ENCODE results near the gene SOWAHB.
"Not testable (repeated sequence)": the region's sequence is repeated elsewhere in the genome, so short reads cannot be mapped to it uniquely, and the experiment has no call there.

The SOWAHB gene

DNA sequence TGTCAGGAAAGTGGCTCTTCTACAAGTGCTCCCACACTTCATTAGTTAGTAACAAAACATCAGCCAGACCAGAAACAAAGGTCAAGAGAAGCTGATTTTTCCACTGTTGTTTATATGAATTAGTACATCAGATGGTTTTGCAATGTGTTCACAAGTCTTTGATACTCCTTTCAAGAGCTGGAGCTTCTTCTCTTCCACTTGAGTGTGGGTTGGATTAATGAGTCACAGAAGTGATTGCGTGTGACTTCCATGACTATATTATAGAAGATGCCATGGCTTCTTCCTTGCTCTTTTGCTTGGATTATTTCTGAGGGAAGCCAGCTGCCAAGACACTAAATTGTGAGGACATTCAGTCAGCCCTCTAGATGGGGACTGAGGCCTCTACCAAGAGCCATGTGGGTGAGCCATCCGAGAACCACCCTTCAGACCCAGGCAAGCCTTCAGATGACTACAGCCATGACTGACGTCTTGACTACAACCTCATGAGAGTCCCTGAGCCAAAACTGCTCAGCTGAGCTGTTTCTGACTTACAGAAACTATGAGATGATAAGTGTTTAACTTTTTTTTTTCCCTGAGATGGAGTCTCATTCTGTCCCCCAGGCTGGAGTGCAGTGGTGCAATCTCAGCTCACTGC is 18.1 kb downstream of the SOWAHB start:
- ATAC-seq, result peak; percentile 66
- no peak for DNase-seq (ENCODE audit: low spot score in 2 of 2)
- Mint-ChIP-seq H3K4me3 (no peak overlapping the region), H3K27ac (no peak overlapping the region), H3K9me3 (no peaks in the 10 kb centered on the region), H3K4me1 (no peaks in the 10 kb centered on the region), H3K36me3 (no peaks in the 10 kb centered on the region)

DNA sequence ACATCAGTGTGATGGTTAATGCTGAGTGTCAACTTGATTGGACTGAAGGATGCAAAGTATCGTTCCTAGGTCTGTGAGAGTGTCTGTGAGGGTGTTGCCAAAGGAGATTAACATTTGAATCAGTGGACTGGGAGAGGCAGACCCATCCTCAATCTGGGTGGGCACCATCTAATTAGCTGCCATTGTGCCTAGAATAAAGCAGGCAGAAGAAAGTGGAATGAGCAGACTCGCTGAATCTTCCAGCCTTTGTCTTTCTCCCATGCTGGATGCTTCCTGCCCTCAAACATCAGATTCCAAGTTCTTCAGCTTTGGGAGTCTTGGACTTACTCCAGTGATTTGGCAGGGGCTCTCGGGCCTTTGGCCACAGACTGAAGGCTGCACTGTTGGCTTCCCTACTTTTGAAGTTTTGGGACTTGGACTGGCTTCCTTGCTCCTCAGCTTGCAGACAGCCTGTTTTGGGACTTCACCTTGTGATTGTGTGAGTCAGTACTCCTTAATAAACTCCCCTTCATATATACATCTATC is 19.2 kb downstream of the SOWAHB start:
- H3K4me1 Mint-ChIP-seq; H3K4me3 Mint-ChIP-seq; H3K36me3 Mint-ChIP-seq; DNase-seq (ENCODE audit: low spot score in 2 of 2); ATAC-seq; H3K27ac Mint-ChIP-seq; H3K9me3 Mint-ChIP-seq: not testable (repeated sequence)

DNA sequence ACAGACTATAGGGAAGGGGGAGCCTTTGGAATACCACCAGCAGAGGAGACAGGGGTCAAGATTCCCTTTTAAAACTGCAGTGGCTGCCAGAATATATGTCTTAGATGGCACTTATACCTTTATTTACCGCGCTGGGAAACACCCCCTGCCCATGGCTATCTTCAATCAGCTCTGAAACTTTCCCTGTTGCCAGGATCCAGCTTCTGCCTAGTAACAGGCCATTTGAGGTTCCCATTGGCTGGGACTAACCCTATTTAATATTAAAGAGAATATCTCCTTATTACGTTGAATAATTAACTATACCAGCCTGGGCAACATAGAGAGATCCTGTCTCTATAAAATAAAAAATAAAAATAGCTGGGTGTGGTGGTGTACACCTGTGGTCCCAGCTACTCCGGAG is 23.8 kb downstream of the SOWAHB start:
- DNase-seq (ENCODE audit: low spot score in 2 of 2) (no peak), ATAC-seq (no peak)
- no peaks in the 10 kb centered on the region for H3K9me3 Mint-ChIP-seq
- no peaks in the 10 kb centered on the region for H3K36me3 Mint-ChIP-seq
- H3K4me3 Mint-ChIP-seq, result no peak overlapping the region
- no peak overlapping the region for H3K27ac Mint-ChIP-seq
- H3K4me1 Mint-ChIP-seq, result peaks cover 5% of the 10 kb centered on the region

DNA sequence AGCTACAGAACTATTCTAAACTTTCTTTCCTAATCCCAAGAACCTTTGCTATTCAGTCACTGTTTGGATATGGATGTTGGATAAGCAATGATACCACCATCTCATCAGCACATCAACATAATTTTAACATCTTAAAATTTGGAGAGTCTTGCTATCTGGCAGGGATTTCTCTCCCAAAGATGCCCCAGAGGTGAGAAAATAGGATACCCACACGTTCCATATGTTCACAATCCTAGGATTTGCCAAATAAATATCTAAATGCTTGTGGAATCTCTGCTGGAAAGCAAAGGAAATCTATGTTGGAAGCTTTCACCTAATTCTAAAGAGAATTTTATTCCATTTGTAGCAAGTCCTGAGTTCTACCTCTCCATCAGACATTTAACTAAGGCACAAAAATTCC is 24.4 kb downstream of the SOWAHB start:
- no peaks in the 10 kb centered on the region for H3K36me3 Mint-ChIP-seq
- ATAC-seq (no peak), DNase-seq (ENCODE audit: low spot score in 2 of 2) (no peak)
- no peaks in the 10 kb centered on the region for H3K9me3 Mint-ChIP-seq
- H3K27ac Mint-ChIP-seq, result no peak overlapping the region
- H3K4me1 Mint-ChIP-seq, result peaks cover 5% of the 10 kb centered on the region
- no peak overlapping the region for H3K4me3 Mint-ChIP-seq

DNA sequence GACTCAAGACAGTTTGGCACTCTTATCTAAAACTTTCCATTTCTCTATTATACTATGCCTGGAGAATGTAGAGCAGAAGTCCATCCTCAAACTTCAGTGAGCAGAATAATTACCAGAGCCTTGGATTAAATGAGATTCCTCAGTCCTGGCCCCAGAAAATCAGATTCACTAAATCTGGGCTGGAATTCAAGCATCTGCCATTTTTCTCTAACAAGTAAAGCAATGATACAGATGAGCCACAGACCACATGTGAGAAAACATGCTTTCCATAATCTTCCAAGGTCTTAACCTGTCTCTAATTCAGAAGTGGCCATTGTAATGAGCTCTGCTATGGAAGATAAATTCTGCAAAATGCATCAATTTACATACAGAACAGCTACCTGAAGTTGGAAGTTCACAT is 25.4 kb downstream of the SOWAHB start:
- Mint-ChIP-seq H3K36me3 (no peaks in the 10 kb centered on the region), H3K4me1 (peaks cover 5% of the 10 kb centered on the region), H3K4me3 (no peak overlapping the region), H3K27ac (no peak overlapping the region), H3K9me3 (no peaks in the 10 kb centered on the region)
- ATAC-seq, result no peak
- DNase-seq (ENCODE audit: low spot score in 2 of 2), result no peak

DNA sequence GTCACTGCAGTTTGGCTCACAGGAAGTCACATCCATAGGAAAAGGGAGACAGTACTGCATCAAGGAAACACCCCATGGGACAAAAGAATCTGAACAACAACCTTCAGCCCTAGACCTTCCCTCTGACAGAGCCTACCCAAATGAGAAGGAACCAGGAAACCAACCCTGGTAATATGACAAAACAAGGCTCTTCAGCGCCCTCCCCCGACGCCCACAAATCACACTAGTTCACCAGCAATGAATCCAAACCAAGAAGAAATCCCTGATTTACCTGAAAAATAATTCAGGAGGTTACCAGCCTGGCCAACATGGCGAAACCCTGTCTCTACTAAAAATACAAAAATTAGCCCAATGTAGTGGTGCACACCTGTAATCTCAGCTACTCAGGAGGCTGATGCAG is 29.2 kb downstream of the SOWAHB start:
- not testable (repeated sequence) for H3K4me3 Mint-ChIP-seq; H3K9me3 Mint-ChIP-seq; DNase-seq (ENCODE audit: low spot score in 2 of 2); H3K4me1 Mint-ChIP-seq; H3K27ac Mint-ChIP-seq; ATAC-seq; H3K36me3 Mint-ChIP-seq

DNA sequence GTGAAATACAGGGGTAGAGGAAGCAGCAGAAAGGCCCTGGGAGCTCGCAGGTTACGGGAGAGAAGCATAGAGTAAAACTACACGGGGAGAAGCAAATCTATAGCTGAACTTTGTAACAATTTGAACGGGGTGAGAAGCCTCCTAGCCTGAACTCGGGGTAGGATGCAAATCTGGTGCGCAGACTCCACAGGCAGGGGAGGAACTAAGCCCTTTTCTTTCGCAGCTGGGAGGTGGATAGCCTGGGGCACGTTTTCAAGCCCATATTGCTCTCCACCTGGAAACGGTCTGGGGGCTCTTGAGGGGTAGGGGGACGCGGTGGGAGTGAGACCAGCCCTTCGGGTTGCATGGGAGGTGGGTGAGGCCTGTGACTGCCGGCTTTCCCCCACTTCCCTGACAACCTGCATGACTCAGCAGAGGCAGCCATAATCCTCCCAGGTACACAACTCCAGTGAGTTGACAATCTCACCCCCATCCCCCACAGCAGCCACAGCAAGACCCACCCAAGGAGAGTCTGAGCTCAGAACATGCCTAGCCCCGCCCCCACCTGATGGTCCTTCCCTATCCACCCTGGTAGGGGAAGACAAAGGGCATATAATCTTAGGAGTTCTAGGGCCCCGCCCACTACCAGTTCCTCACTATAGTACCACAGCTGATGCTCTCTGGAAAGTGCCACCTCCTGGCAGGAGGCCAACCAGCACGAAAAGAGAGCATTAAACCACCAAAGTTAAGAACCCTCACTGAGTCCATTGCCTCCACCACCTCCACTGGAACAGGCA is 29.9 kb downstream of the SOWAHB start:
- Mint-ChIP-seq H3K36me3 (no peaks in the 10 kb centered on the region), H3K9me3 (no peaks in the 10 kb centered on the region), H3K4me3 (no peak overlapping the region), H3K27ac (no peak overlapping the region), H3K4me1 (peaks cover 5% of the 10 kb centered on the region)
- no peak for ATAC-seq
- no peak for DNase-seq (ENCODE audit: low spot score in 2 of 2)

DNA sequence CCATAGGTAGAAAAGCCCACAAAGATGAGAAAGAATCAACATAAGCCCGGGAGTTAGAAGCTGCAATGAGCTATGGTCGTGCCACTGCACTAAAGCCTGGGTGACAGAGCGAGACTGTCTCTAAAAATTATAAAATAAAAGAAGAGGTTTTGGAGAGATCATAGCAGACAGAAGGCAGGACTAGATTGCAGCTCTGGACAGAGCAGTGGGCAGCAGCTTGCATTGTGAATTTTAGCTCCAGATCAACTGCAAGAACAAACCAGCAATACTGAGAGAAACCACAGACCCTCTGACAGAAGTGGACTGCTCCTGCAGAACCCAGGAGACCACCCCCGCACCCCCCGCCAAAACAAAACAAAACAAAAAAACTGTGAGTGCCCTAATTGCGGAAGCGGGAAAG is 30.6 kb downstream of the SOWAHB start:
- ATAC-seq (no peak), DNase-seq (ENCODE audit: low spot score in 2 of 2) (no peak)
- no peak overlapping the region for H3K27ac Mint-ChIP-seq
- H3K9me3 Mint-ChIP-seq, result no peaks in the 10 kb centered on the region
- no peaks in the 10 kb centered on the region for H3K4me1 Mint-ChIP-seq
- no peak overlapping the region for H3K4me3 Mint-ChIP-seq
- H3K36me3 Mint-ChIP-seq, result no peaks in the 10 kb centered on the region

DNA sequence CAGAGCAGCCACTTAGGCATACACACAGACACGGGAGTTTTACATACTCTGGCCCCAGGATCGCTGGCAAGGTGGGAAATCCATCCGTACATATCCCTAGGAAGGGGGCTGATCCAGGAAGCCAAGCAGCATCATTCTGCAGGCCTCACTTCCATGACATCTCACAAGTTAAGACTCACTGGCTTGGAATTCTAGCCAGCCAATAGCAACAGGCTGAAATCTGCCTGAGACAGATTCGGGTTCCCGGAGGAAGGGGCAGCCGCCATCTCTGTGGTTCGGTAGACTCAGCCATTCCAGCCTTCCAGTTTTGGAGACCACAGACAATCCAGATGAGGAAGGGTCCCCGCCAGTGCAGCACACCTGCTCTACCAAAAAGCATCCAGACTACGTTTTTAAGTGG is 31.3 kb downstream of the SOWAHB start:
- H3K4me3 Mint-ChIP-seq, result no peak overlapping the region
- H3K4me1 Mint-ChIP-seq, result no peaks in the 10 kb centered on the region
- DNase-seq (ENCODE audit: low spot score in 2 of 2) (no peak), ATAC-seq (no peak)
- no peak overlapping the region for H3K27ac Mint-ChIP-seq
- no peaks in the 10 kb centered on the region for H3K36me3 Mint-ChIP-seq
- no peaks in the 10 kb centered on the region for H3K9me3 Mint-ChIP-seq

DNA sequence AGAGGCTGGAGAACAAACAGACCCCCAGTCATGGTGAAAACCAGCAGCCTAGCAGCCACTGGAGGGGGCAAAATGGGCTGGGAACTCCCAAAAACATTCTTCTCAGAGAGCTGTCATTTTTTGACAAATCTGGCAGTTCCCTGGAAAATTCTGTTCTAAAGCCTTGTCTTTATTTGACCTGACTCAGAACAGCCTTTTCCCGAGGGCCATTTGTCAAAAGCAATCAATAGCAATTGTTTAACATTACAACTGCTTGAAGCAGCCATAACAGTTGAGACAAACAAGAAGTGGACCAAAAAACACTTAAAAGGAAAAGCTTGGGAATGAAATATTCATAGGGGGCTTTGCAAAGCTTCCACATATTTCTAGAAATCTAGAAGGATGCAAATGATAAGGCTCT is 39.6 kb downstream of the SOWAHB start:
- DNase-seq (ENCODE audit: low spot score in 2 of 2), result no peak
- H3K4me3 Mint-ChIP-seq, result no peak overlapping the region
- no peak overlapping the region for H3K27ac Mint-ChIP-seq
- ATAC-seq, result no peak
- H3K4me1 Mint-ChIP-seq, result no peaks in the 10 kb centered on the region
- no peaks in the 10 kb centered on the region for H3K9me3 Mint-ChIP-seq
- H3K36me3 Mint-ChIP-seq, result no peaks in the 10 kb centered on the region

DNA sequence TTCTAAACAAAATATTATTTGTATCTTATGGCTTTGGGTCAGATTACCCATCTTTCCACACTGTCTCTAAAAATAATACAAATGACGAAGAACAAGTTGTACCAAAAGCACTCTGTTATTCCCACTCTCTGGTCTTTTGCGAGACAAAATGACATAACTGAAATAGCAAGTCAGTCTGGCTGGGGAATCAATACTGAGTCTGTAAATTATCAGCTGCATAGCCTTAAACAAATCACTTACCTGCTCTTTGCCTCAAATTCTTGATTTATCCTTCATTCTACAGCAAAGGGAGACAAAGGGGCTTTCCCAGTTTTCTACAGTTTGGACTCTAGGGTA is 40.9 kb downstream of the SOWAHB start:
- Mint-ChIP-seq H3K36me3 (no peaks in the 10 kb centered on the region), H3K27ac (no peak overlapping the region), H3K9me3 (no peaks in the 10 kb centered on the region), H3K4me1 (no peaks in the 10 kb centered on the region), H3K4me3 (no peak overlapping the region)
- DNase-seq (ENCODE audit: low spot score in 2 of 2) (no peak), ATAC-seq (no peak)

DNA sequence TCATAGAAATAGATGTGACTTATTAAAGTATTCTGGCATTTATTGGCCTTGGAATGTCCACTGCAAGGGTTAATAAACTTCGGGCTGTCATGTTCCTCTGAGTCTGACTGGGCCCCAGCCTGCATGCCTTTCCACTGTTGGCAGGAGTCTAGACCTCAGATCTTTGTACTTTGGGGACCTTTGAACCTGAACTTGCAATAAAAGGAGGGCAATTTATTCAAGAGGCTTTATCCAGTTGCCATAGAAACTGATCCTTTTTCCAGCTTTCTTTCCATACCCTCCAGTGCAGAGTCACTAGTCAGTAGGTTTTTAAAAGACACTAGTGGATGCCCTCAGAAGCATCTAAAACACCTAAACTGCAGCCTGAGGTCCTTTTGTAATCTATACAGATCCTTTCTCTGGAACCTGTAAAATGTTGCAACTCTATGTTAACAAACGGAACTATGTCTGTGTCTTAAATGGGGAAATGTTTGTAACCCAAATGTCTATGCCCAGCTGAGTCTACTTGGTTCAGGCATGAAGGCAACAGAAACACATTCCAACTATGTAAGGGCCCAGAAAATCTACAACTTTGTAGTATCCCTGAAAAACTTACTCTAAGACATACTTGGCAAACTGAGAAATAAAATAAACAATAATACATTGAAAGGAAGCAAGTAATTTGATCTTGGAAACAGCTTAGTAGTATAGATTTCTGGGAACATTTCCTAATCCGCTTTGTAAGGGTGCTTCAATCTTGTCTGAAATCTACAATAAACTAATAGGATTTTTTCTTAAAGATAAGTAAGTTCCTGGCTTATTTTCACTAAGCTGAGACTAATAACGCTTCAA is 41.5 kb downstream of the SOWAHB start:
- no peak overlapping the region for H3K27ac Mint-ChIP-seq
- H3K4me3 Mint-ChIP-seq, result no peak overlapping the region
- ATAC-seq (no peak), DNase-seq (ENCODE audit: low spot score in 2 of 2) (no peak)
- no peaks in the 10 kb centered on the region for H3K9me3 Mint-ChIP-seq
- H3K4me1 Mint-ChIP-seq, result no peaks in the 10 kb centered on the region
- no peaks in the 10 kb centered on the region for H3K36me3 Mint-ChIP-seq

DNA sequence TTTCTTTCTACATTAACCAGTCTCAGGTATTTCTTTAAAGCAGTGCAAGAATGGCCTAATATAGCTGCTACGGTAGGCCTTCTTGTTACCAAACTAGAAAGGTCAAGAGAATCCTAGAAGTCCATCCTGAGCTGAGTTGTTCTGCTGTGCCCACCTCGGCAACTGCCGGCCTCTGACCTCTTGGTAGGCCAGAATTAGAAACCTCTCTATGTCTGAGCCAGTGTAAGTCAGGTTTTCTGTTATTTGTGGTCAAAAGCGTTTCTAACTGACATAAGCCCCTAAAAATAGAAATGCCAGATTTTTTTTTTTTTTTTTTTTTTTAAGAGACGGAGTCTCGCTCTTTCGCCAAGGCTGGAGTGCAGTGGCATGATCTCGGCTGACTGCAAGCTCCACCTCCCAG is 43.1 kb downstream of the SOWAHB start:
- DNase-seq (ENCODE audit: low spot score in 2 of 2) (no peak), ATAC-seq (no peak)
- H3K4me1 Mint-ChIP-seq, result no peaks in the 10 kb centered on the region
- H3K9me3 Mint-ChIP-seq, result no peaks in the 10 kb centered on the region
- H3K36me3 Mint-ChIP-seq, result no peaks in the 10 kb centered on the region
- no peak overlapping the region for H3K27ac Mint-ChIP-seq
- H3K4me3 Mint-ChIP-seq, result no peak overlapping the region

DNA sequence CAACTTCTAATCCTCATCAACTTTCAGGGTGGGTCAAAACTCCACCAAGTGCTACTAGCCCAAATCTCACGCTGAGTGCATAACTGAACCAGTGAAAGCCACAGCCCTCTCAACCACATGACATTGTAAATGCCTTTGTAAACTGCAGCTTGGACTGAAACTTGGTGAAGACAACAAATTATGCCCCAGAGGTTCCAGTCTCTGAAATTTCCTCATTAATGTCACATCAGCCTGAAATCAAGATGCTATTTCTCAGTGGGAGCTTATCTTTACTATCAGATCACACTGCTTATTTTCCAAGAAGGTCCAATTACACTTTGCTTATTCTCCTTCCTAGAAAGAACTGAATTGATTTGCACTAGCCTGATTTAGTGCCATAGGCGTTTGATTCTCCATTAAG is 46.6 kb downstream of the SOWAHB start:
- no peak for ATAC-seq
- DNase-seq (ENCODE audit: low spot score in 2 of 2), result no peak
- no peak overlapping the region for H3K27ac Mint-ChIP-seq

DNA sequence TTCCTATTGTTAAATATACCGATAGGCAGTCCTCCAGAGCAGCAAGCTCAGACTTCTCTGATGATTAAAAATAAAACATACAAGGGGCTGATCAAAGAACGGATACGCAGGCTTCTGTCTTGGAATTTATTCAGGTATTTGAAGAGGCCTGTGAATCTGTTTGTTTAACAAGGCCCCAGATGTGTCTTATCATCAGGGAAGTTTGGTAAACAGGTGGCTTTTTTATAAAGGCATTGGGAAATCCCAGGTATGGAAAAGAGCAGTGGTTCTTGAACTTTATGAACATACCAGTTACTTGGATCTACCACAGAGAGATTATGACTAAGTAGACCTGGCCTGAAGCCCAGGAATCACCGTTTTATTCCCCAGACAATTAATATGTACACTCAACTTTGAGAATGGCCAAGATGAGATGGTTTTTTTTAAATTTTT is 47.9 kb downstream of the SOWAHB start:
- DNase-seq (ENCODE audit: low spot score in 2 of 2), result no peak
- Mint-ChIP-seq H3K27ac (no peak overlapping the region), H3K36me3 (no peaks in the 10 kb centered on the region), H3K9me3 (no peaks in the 10 kb centered on the region), H3K4me3 (no peak overlapping the region), H3K4me1 (no peaks in the 10 kb centered on the region)
- no peak for ATAC-seq

More for the DNA sequence above, 46.6 kb downstream of the SOWAHB start:
- Mint-ChIP-seq H3K4me3 (no peak overlapping the region), H3K4me1 (no peaks in the 10 kb centered on the region), H3K36me3 (no peaks in the 10 kb centered on the region), H3K9me3 (no peaks in the 10 kb centered on the region)
